H1 (cell line): ENCODE measurements around the gene SH3BP2. TPM values are rescaled to one million over a fixed set of nuclear protein-coding genes. Genes with fewer than 3 reads are reported as not detected.
A peak's percentile ranks its signal among the peaks of the same experiment; 100 is the strongest.

Source experiments
- CTCF ChIA-PET: fragments of 300-600 bp; sonication (Branson Sonifier 250); formaldehyde crosslinking; loops from one replicate; lab custom pipeline; 2021; ENCODE audit not compliant: partially characterized antibody; lab: Charles Lee
- POLR2A ChIA-PET: fragments of 300-600 bp; sonication (Branson Sonifier 250); formaldehyde crosslinking; loops from one replicate; lab custom pipeline; 2021; ENCODE audit warnings: inconsistent platforms; ENCODE audit not compliant: partially characterized antibody; lab: Charles Lee
- DNase-seq, 2 experiments: peaks; one replicate each; pipeline versions ENCODE4 v3.0.0 to v3.0.0-alpha.2; 2010 to 2022; ENCODE audit warnings: low spot score in 2 of 2, low read depth in 1 of 2, mixed read lengths in 1 of 2
- FAIRE-seq: peaks from 2 replicates; lab custom pipeline; 2011; peaks lifted over from hg19 to GRCh38; lab: Jason Lieb, UNC
- H2AFZ ChIP-seq: 2 replicates; pipeline ENCODE4 v1.8.1; 2012; ENCODE audit warnings: low read length, inconsistent platforms
- H2AK5ac ChIP-seq: 2 replicates; pipeline ENCODE4 v1.6.1; 2013; ENCODE audit warnings: low read depth, low read length
- H2BK120ac ChIP-seq: replicated peaks from 2 replicates; pipeline ENCODE3; 2013; ENCODE audit warnings: low read depth, low read length, inconsistent platforms
- H2BK12ac ChIP-seq: 2 replicates; pipeline ENCODE4 v1.6.1; 2013; ENCODE audit warnings: low read depth, low read length
- H2BK15ac ChIP-seq: 2 replicates; pipeline ENCODE4 v1.6.1; 2013; ENCODE audit warnings: low read length
- H2BK20ac ChIP-seq: 2 replicates; pipeline ENCODE4 v1.6.1; 2013; ENCODE audit warnings: low read length
- H2BK5ac ChIP-seq: 2 replicates; pipeline ENCODE4 v1.6.1; 2013; ENCODE audit warnings: low read depth, low read length
- H3K14ac ChIP-seq: 2 replicates; pipeline ENCODE4 v1.6.1; 2013; ENCODE audit warnings: inconsistent platforms; ENCODE audit not compliant: insufficient read length
- H3K18ac ChIP-seq: 2 replicates; pipeline ENCODE4 v1.6.1; 2013; ENCODE audit warnings: low read length; ENCODE audit errors: extremely low read depth
- H3K23ac ChIP-seq: 2 replicates; pipeline ENCODE4 v1.6.1; 2013; ENCODE audit warnings: inconsistent platforms; ENCODE audit not compliant: insufficient read length
- H3K23me2 ChIP-seq: 2 replicates; pipeline ENCODE4 v1.6.1; 2013; ENCODE audit warnings: low read depth, low read length
- H3K27ac ChIP-seq: 2 replicates; pipeline ENCODE4 v1.6.1; 2011; ENCODE audit warnings: low read depth, low read length, inconsistent platforms
- H3K27me3 ChIP-seq, 4 experiments: replicated peaks in 1 of 4; 1 replicate in 1 of 4; 2 replicates in 3 of 4; pipeline versions ENCODE4 v1.6.1 to v1.8.1; 2011 to 2013; ENCODE audit warnings: low read length in 3 of 4, mild to moderate bottlenecking in 3 of 4, inconsistent platforms in 2 of 4, mixed read lengths in 2 of 4, moderate library complexity in 1 of 4; ENCODE audit not compliant: control insufficient read depth in 3 of 4, insufficient read depth in 3 of 4; ENCODE audit errors: extremely low read depth in 1 of 4
- H3K36me3 ChIP-seq, 4 experiments: 2 replicates each; pipeline versions ENCODE4 v1.6.1 to v1.8.1; 2011 to 2013; ENCODE audit warnings: mild to moderate bottlenecking in 4 of 4, low read length in 3 of 4, moderate library complexity in 2 of 4, control low read depth in 1 of 4, inconsistent platforms in 1 of 4; ENCODE audit not compliant: insufficient read depth in 4 of 4, control insufficient read depth in 2 of 4
- H3K4ac ChIP-seq: replicated peaks from 2 replicates; pipeline ENCODE3; 2013; ENCODE audit warnings: low read length, low read depth, mixed read lengths, inconsistent platforms; ENCODE audit not compliant: insufficient read length
- H3K4me1 ChIP-seq, 4 experiments: replicated peaks in 1 of 4; 1 replicate in 1 of 4; 2 replicates in 3 of 4; pipeline versions ENCODE4 v1.6.1 to v1.8.1; 2011 to 2013; ENCODE audit warnings: low read length in 3 of 4, inconsistent platforms in 2 of 4, mixed read lengths in 1 of 4; ENCODE audit not compliant: insufficient read depth in 4 of 4, control insufficient read depth in 3 of 4
- H3K4me2 ChIP-seq, 2 experiments: 2 replicates each; pipeline versions ENCODE4 v1.6.1 to v1.8.1; 2011 to 2013; ENCODE audit warnings: low read depth in 2 of 2, low read length in 2 of 2, control low read depth in 1 of 2, inconsistent platforms in 1 of 2, mild to moderate bottlenecking in 1 of 2; ENCODE audit not compliant: insufficient read depth in 1 of 2
- H3K4me3 ChIP-seq, 4 experiments: fragments of 200-600, 300-600 bp in 1 of 4; sonication (generic), shearing (Covaris generic), sonication (Bioruptor Twin) in 1 of 4; 2 replicates each; pipeline versions ENCODE4 v1.5.1 to v1.8.1; 2011 to 2016; ENCODE audit warnings: low read length in 4 of 4, low read depth in 3 of 4, control low read depth in 2 of 4, inconsistent platforms in 2 of 4, mild to moderate bottlenecking in 2 of 4, mixed read lengths in 1 of 4, moderate library complexity in 1 of 4; ENCODE audit not compliant: insufficient read depth in 2 of 4; ENCODE audit errors: extremely low read depth in 1 of 4
- H3K56ac ChIP-seq: replicated peaks from 2 replicates; pipeline ENCODE3; 2013; ENCODE audit warnings: low read depth, mild to moderate bottlenecking, mixed read lengths, low read length, inconsistent platforms; ENCODE audit not compliant: insufficient read length
- H3K79me1 ChIP-seq: 2 replicates; pipeline ENCODE4 v1.6.1; 2013; ENCODE audit warnings: low read depth, low read length, control low read depth
- H3K79me2 ChIP-seq, 2 experiments: 2 replicates each; pipeline versions ENCODE4 v1.6.1 to v1.8.1; 2012 to 2013; ENCODE audit warnings: low read length in 2 of 2, mild to moderate bottlenecking in 2 of 2, inconsistent platforms in 1 of 2; ENCODE audit not compliant: insufficient read depth in 2 of 2, control insufficient read depth in 1 of 2
- H3K9ac ChIP-seq, 4 experiments: replicated peaks in 1 of 4; 1 replicate in 1 of 4; 2 replicates in 3 of 4; pipeline versions ENCODE4 v1.6.1 to v1.8.1; 2011 to 2013; ENCODE audit warnings: low read depth in 3 of 4, low read length in 3 of 4, control low read depth in 2 of 4, mild to moderate bottlenecking in 2 of 4, moderate library complexity in 2 of 4, inconsistent platforms in 1 of 4; ENCODE audit errors: extremely low read depth in 1 of 4
- H3K9me3 ChIP-seq, 2 experiments: 2 replicates each; pipeline versions ENCODE4 v1.6.1 to v1.8.1; 2012 to 2013; ENCODE audit warnings: mild to moderate bottlenecking in 2 of 2, moderate library complexity in 2 of 2, control low read depth in 1 of 2, inconsistent platforms in 1 of 2, low read depth in 1 of 2, low read length in 1 of 2, mixed read lengths in 1 of 2; ENCODE audit not compliant: insufficient read depth in 2 of 2
- H4K20me1 ChIP-seq, 2 experiments: replicated peaks in 1 of 2; 2 replicates each; pipeline versions ENCODE3 to v1.8.1; 2011 to 2013; ENCODE audit warnings: inconsistent platforms in 2 of 2, low read length in 2 of 2, mild to moderate bottlenecking in 1 of 2; ENCODE audit not compliant: insufficient read depth in 2 of 2, control insufficient read depth in 1 of 2
- H4K5ac ChIP-seq: 2 replicates; pipeline ENCODE4 v1.6.1; 2013; ENCODE audit warnings: low read length, low read depth, mixed read lengths, inconsistent platforms; ENCODE audit not compliant: insufficient read length
- H4K8ac ChIP-seq: 2 replicates; pipeline ENCODE4 v1.8.0; 2013; ENCODE audit warnings: mild to moderate bottlenecking, moderate library complexity, low read length, inconsistent platforms; ENCODE audit not compliant: insufficient read depth; ENCODE audit errors: extremely low read depth
- H4K91ac ChIP-seq: replicated peaks from 2 replicates; pipeline ENCODE3; 2013; ENCODE audit warnings: low read length, mixed read lengths, inconsistent platforms; ENCODE audit not compliant: insufficient read length
- CBX8 ChIP-seq: fragments of 300-800, 300-1000 bp; sonication (generic); IDR thresholded peaks from 2 replicates; pipeline ENCODE4 v1.7.1; 2016; ENCODE audit warnings: low read depth, low read length, borderline replicate concordance
- CHD2 ChIP-seq: IDR thresholded peaks from 2 replicates; pipeline ENCODE4 v1.6.1; 2012; ENCODE audit warnings: low read length, improper control_type of control experiment
- E2F6 ChIP-seq: IDR thresholded peaks from 2 replicates; pipeline ENCODE4 v1.6.1; 2012; ENCODE audit warnings: inconsistent platforms
- EZH2 ChIP-seq: fragments of 200-600 bp; sonication (generic); IDR thresholded peaks from 2 replicates; pipeline ENCODE4 v1.7.1; 2012; ENCODE audit warnings: low read depth, mild to moderate bottlenecking, moderate library complexity, low read length, inconsistent platforms; ENCODE audit not compliant: severe bottlenecking
- HDAC2 ChIP-seq, 2 experiments: fragments of 300-600 bp in 1 of 2; sonication (generic) in 1 of 2; IDR thresholded peaks; 2 replicates each; pipeline ENCODE4 v1.6.1; 2011 to 2012; ENCODE audit warnings: low read depth in 2 of 2, low read length in 2 of 2, mild to moderate bottlenecking in 2 of 2, moderate library complexity in 2 of 2, borderline replicate concordance in 1 of 2, inconsistent platforms in 1 of 2
- JUN ChIP-seq: IDR thresholded peaks from 2 replicates; pipeline ENCODE4 v1.6.1; 2011; ENCODE audit warnings: low read depth, mild to moderate bottlenecking, improper control_type of control experiment, low read length
- TBP ChIP-seq: IDR thresholded peaks from 2 replicates; pipeline ENCODE4 v1.6.1; 2011; ENCODE audit warnings: low read depth, low read length, improper control_type of control experiment
- YY1 ChIP-seq: IDR thresholded peaks from 2 replicates; pipeline ENCODE4 v1.6.1; 2011; ENCODE audit warnings: low read depth, mild to moderate bottlenecking, low read length
- WGBS, 2 experiments: shearing (Covaris generic) in 1 of 2; methylation state at CpG; one replicate each; pipeline versions ENCODE4 v1.1.6 to v1.1.7; 2013 to 2015; ENCODE audit warnings: low lambda C conversion rate in 2 of 2, mixed read lengths in 2 of 2, inconsistent platforms in 1 of 2, low coverage in 1 of 2, missing lambda C conversion rate in 1 of 2; ENCODE audit not compliant: insufficient replicate concordance in 2 of 2, insufficient coverage in 1 of 2, insufficient read length in 1 of 2; ENCODE audit errors: extremely low coverage in 1 of 2, missing lambda C conversion rate in 1 of 2; 5-methylcytosine and 5-hydroxymethylcytosine counted together
- polyA plus RNA-seq, 7 experiments: library from polyadenylated mRNA; depleted of rRNA in 3 of 7; stranded (reverse) in 5 of 7; unstranded in 2 of 7; fragments of >200 nt in 5 of 7; fragments of 200-250 nt in 2 of 7; gene quantifications; 1 replicate in 5 of 7; 2 replicates in 1 of 7; 4 replicates in 1 of 7; pipeline versions ENCODE4 v1.2.1 to v1.2.3, GENCODE V29; 2011 to 2013; ENCODE audit warnings: missing spikeins in 2 of 7, mixed read lengths in 2 of 7
- total RNA-seq: library from RNA; stranded (reverse); fragmentation: NEBNext Ultra II Directional; extraction: Animal tissue kit (Norgen Biotek cat#: 25700); gene quantifications from 2 replicates; pipeline ENCODE4 v1.2.1, GENCODE V29; 2021

Gene SH3BP2
- total and polyA plus RNA-seq, 2 of the 8 experiments (the other 6 are each of a cell fraction or from before 2014, with no cell fraction given), result 27.4 to 31.4 TPM

GRCh38 chr4:2827071-2827873, 34.4 kb downstream of the SH3BP2 start:
- H4K5ac ChIP-seq, result no peak overlapping the region
- no peaks in the 10 kb centered on the region for H3K27me3 ChIP-seq
- H3K23me2 ChIP-seq, result no peaks in the 10 kb centered on the region
- no peak overlapping the region for H3K18ac ChIP-seq
- H2AK5ac ChIP-seq, result peak overlapping the region; percentile 49; the same call in 1 of the 2 replicates
- no peak overlapping the region for H3K27ac ChIP-seq
- H2BK12ac ChIP-seq, result no peak overlapping the region
- peak overlapping the region; percentile 75 for H2BK5ac ChIP-seq
- H2BK15ac ChIP-seq, result no peak overlapping the region
- 92% methylated on average over 25 of the region's 31 CpGs; no CpG with 5 or more reads in 1 of the 2 experiments for WGBS, 2 experiments
- H3K79me2 ChIP-seq, result no peaks in the 10 kb centered on the region
- no peaks in the 10 kb centered on the region for H3K79me1 ChIP-seq
- no peak overlapping the region for H4K91ac ChIP-seq
- H2AFZ ChIP-seq, result no peak overlapping the region
- peaks cover 0 to 21% of the 10 kb centered on the region in 2 experiments for H4K20me1 ChIP-seq
- no peak overlapping the region for H3K4me3 ChIP-seq
- no peak overlapping the region for H3K4ac ChIP-seq
- H4K8ac ChIP-seq, result no peak overlapping the region
- no peak overlapping the region for H3K56ac ChIP-seq
- DNase-seq, result no peak
- no peak overlapping the region for H3K14ac ChIP-seq
- no peaks in the 10 kb centered on the region for H3K4me1 ChIP-seq
- no peak overlapping the region for H3K4me2 ChIP-seq
- no peaks in the 10 kb centered on the region for H3K9me3 ChIP-seq
- H3K9ac ChIP-seq, result no peak overlapping the region
- no peak overlapping the region for H2BK20ac ChIP-seq
- ChIA-PET POLR2A (interaction anchor here (0.9 to 1.2 kb wide), 2 partner anchors 9 to 13 kb away, joined by 3 read pairs; no protein-coding TSS in a partner anchor), CTCF (interaction anchor here (1.3 kb wide), 1 partner anchor 16 kb away, joined by 3 read pairs; no protein-coding TSS in a partner anchor)
- TF ChIP-seq HDAC2 (IDR thresholded peaks at IDR 0.05; ENCODE audit: borderline replicate concordance in 1 of 2, low read depth in 2 of 2, low read length in 2 of 2) (no peak), CHD2 (no peak), YY1 (no peak), EZH2 (no peak), TBP (no peak), E2F6 (no peak), CBX8 (no peak), JUN (no peak)
- FAIRE-seq, result no peak
- peaks cover 0 to 59% (median 41%) of the 10 kb centered on the region in 4 experiments for H3K36me3 ChIP-seq
- H3K23ac ChIP-seq, result no peak overlapping the region
- H2BK120ac ChIP-seq, result no peak overlapping the region
